HG03025 (cell line): ENCODE measurements around the gene WNT11.

ENCODE experiments used
- ATAC-seq: cut with Tn5 transposase; IDR thresholded peaks from one replicate; pipeline ENCODE4 v1.9.1; 2021; ENCODE audit warnings: mild to moderate bottlenecking, moderate library complexity; ENCODE audit not compliant: unreplicated experiment, low FRiP score

Gene WNT11

DNA sequence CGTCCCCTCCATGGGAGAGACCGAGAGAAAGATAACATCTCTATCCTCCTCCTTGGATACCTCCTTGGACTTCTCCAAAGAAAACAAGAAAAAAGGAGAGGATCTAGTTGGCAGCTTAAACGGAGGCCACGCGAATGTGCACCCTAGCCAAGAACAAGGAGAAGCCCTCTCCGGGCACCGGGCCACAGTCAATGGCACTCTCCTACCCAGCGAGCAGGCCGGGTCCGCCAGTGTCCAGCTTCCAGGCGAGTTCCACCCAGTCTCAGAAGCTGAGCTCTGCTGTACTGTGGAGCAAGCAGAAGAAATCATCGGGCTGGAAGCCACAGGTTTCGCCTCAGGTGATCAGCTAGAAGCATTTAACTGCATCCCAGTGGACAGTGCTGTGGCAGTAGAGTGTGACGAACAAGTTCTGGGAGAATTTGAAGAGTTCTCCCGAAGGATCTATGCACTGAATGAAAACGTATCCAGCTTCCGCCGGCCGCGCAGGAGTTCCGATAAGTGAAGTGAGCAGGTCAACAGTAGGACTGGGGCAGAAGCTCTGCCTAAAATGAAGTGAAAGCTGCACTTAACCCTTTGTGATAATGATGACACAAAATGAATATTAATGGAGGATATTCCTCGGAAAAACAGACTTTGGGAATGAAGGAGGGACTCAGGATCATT is 65.3 kb downstream of the WNT11 start:
- no peak for ATAC-seq

DNA sequence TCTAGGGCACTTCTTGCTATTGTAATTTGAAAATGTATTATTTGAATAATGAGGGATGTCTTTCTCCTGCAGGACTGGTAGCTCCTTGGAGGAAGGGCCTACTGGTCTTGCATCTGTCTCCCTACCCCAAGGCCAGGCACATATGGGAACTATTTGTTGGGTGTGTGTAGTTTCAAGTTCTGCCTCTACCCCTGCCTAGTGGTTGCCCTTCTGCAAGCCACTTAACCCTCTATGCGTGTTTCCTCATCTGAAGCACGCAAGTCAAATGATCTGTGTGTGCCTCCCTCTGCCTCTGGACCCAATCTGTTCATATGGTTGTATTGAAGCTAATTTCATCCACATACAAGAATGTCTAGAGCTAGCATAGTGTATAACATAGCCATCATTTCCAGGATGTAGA is 67.0 kb downstream of the WNT11 start:
- no peak for ATAC-seq
